Right lobe of liver (tissue), 4 donors: ENCODE measurements around the gene CCDC85C.

Experiments used
- CTCF ChIP-seq, 4 donors: fragments of 200-600 bp in 3 of 4; fragments of 450-650 bp in 1 of 4; IDR thresholded peaks; one replicate each; pipeline versions ENCODE4 v1.5.1 to v1.8.0; 2016 to 2022; ENCODE audit warnings: antibody characterized with exemption in 4 of 4, mild to moderate bottlenecking in 2 of 4
- POLR2A ChIP-seq: fragments of 450-650 bp; IDR thresholded peaks from one replicate; pipeline ENCODE4 v1.6.1; 2017; ENCODE audit warnings: antibody characterized with exemption, mild to moderate bottlenecking
- donor health status: DM: no; HTN: no; CAD: no.
- donor health status: DM: no; HTN: no; CAD: no.
- donor health status: DM: no; HTN: yes; CAD: no.

GRCh38 chr14:99566390-99567354, 37.3 kb downstream of the CCDC85C start:
- no peak for TF ChIP-seq CTCF (IDR thresholded peaks at IDR 0.05)
- TF ChIP-seq POLR2A = no peak
